Lung (tissue), 12 donors: ENCODE data around the gene THSD7B. TPM values are rescaled to one million over a fixed set of nuclear protein-coding genes. Genes with fewer than 3 reads are reported as not detected.

Source experiments
- ATAC-seq: fragments of 200-7000 bp; cut with Tn5 transposase; one replicate; pipeline ENCODE4 v1.9.1; 2020; ENCODE audit warnings: moderate number of reproducible peaks; ENCODE audit not compliant: insufficient read depth, low FRiP score
- DNase-seq, 3 donors: peaks; one replicate each; pipeline ENCODE4 v3.0.0-alpha.2; 2013 to 2017
- H3K27ac ChIP-seq, 2 donors: one replicate each; pipeline ENCODE4 v1.5.1; 2013; ENCODE audit warnings: mild to moderate bottlenecking in 2 of 2, moderate library complexity in 2 of 2, control low read depth in 1 of 2, inconsistent platforms in 1 of 2, low read depth in 1 of 2, low read length in 1 of 2
- H3K27me3 ChIP-seq, 3 donors: one replicate each; pipeline ENCODE4 v1.5.1; 2013; ENCODE audit warnings: low read length in 2 of 3; ENCODE audit not compliant: control insufficient read depth in 3 of 3, insufficient read depth in 3 of 3
- H3K36me3 ChIP-seq, 4 donors: one replicate each; pipeline ENCODE4 v1.5.1; 2013; ENCODE audit warnings: low read length in 4 of 4, mild to moderate bottlenecking in 1 of 4, moderate library complexity in 1 of 4; ENCODE audit not compliant: control insufficient read depth in 4 of 4, insufficient read depth in 4 of 4
- H3K4me1 ChIP-seq, 5 donors: one replicate each; pipeline ENCODE4 v1.5.1; 2013; ENCODE audit warnings: low read length in 5 of 5, mild to moderate bottlenecking in 2 of 5, moderate library complexity in 1 of 5; ENCODE audit not compliant: control insufficient read depth in 5 of 5, insufficient read depth in 5 of 5
- H3K4me3 ChIP-seq: one replicate; pipeline ENCODE4 v1.5.1; 2013; ENCODE audit warnings: mild to moderate bottlenecking, control low read depth, moderate library complexity
- H3K9ac ChIP-seq, 2 donors: one replicate each; pipeline ENCODE4 v1.5.1; 2013; ENCODE audit warnings: low read length in 2 of 2, control low read depth in 1 of 2; ENCODE audit not compliant: insufficient read depth in 1 of 2
- H3K9me3 ChIP-seq, 4 donors: one replicate each; pipeline ENCODE4 v1.5.1; 2013; ENCODE audit warnings: low read length in 3 of 4, mild to moderate bottlenecking in 1 of 4, moderate library complexity in 1 of 4; ENCODE audit not compliant: control insufficient read depth in 4 of 4, insufficient read depth in 3 of 4
- WGBS, 2 donors: extraction: QIAGEN DNeasy Blood & Tissue Kit; methylation state at CpG; one replicate each; pipeline ENCODE4 v1.1.7; 2013; 5-methylcytosine and 5-hydroxymethylcytosine counted together
- polyA plus RNA-seq, 2 donors: library from polyadenylated mRNA; stranded (reverse); fragments of 200-250 nt; gene quantifications; one replicate each; pipeline ENCODE4 v1.2.1, GENCODE V29; 2013
- total RNA-seq, 2 donors: library from RNA; depleted of rRNA in 1 of 2; stranded (reverse); fragments of >200 nt in 1 of 2; gene quantifications; one replicate each; pipeline ENCODE4 v1.2.1, GENCODE V29; 2014 to 2021
- TF ChIP-seq, protein P1 (sequence below): IDR thresholded peaks from 2 replicates; pipeline ENCODE4 v1.5.1; 2012; ENCODE audit warnings: mild to moderate bottlenecking; ENCODE audit errors: control extremely low read depth, extremely low read depth
- donor health status: control.
- donor health status: control.
- donor health status: Bipolar disorder and iron deficiency.
- donor health status: healthy.
- donor health status: DM: yes; HTN: yes; CAD: no.

Gene THSD7B
- total and polyA plus RNA-seq, 4 donors: 0.03 to 8.2 (median 0.14) TPM

DNA sequence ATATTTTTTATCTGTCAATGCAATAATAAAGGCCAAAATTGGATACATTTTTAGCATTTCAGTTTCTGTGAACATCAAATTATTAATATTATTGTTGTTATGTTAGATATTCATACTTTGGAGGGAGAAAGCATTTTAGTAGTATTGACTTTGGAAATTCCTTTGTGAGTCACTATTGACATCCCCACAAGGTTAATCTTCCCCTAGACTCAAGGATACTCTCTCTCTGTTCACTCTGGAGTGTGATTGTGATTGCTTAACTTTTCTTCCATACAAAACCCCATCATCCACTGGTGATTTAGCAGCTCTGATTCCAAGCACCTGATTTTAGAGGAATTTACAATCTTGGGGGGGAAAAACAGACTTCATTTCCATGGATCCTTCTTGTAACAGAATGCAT, 352.0 kb downstream of the THSD7B start:
- H3K9me3 ChIP-seq: no peaks in the 10 kb centered on the region
- H3K27ac ChIP-seq: no peak overlapping the region
- no peaks in the 10 kb centered on the region for H3K27me3 ChIP-seq
- DNase-seq (no peak), ATAC-seq (no peak)
- no peaks in the 10 kb centered on the region for H3K4me1 ChIP-seq
- no peak overlapping the region for H3K4me3 ChIP-seq
- H3K36me3 ChIP-seq: no peaks in the 10 kb centered on the region
- TF ChIP-seq, protein P1, sequence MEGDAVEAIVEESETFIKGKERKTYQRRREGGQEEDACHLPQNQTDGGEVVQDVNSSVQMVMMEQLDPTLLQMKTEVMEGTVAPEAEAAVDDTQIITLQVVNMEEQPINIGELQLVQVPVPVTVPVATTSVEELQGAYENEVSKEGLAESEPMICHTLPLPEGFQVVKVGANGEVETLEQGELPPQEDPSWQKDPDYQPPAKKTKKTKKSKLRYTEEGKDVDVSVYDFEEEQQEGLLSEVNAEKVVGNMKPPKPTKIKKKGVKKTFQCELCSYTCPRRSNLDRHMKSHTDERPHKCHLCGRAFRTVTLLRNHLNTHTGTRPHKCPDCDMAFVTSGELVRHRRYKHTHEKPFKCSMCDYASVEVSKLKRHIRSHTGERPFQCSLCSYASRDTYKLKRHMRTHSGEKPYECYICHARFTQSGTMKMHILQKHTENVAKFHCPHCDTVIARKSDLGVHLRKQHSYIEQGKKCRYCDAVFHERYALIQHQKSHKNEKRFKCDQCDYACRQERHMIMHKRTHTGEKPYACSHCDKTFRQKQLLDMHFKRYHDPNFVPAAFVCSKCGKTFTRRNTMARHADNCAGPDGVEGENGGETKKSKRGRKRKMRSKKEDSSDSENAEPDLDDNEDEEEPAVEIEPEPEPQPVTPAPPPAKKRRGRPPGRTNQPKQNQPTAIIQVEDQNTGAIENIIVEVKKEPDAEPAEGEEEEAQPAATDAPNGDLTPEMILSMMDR: no peak
- H3K9ac ChIP-seq: no peak overlapping the region

DNA sequence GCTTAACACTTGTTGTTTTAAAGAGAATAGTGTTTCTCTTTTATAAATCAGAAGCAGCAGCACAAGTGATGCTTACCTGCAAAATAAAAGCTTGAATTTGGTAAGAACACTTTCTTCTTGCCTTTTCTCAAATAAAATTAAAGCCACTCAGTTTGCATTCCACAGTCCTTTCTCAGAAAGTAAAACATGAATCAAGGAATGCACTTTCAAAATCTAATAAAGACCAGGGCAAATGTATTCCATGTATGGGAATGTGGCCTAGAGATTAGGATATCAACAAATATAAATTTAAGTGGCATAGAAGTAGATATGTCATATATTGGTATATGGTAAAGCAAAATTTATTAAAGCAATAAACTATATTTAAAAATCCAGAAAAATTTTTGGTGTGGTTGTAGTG, 352.8 kb downstream of the THSD7B start:
- no peak overlapping the region for H3K9ac ChIP-seq
- ATAC-seq (no peak), DNase-seq (no peak)
- H3K4me1 ChIP-seq: no peaks in the 10 kb centered on the region
- no peaks in the 10 kb centered on the region for H3K9me3 ChIP-seq
- no peak overlapping the region for H3K27ac ChIP-seq
- TF ChIP-seq, protein P1: no peak
- no peaks in the 10 kb centered on the region for H3K27me3 ChIP-seq
- H3K4me3 ChIP-seq: no peak overlapping the region
- no peaks in the 10 kb centered on the region for H3K36me3 ChIP-seq

DNA sequence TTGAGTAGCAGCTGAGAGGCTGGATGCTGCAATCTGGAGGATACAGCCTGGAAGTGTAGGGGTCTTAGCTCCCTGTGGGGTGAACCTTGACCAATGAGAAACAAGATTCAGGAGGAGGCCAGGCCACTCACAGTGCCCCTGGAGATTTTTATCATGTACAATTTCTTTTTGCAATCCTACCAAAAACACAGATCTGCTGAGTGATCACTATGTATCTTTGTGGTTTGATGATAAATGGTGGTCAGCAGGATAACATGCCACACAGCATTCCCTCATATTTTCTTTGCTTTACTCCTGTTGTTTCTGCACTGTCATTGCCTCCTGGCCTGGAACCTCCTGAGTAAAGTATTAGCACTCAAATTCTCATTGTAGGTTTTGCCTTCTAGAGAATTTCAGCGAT, 357.9 kb downstream of the THSD7B start:
- Histone ChIP-seq H3K9me3 (no peaks in the 10 kb centered on the region), H3K36me3 (no peaks in the 10 kb centered on the region), H3K27me3 (no peaks in the 10 kb centered on the region), H3K27ac (no peak overlapping the region), H3K4me1 (no peaks in the 10 kb centered on the region), H3K9ac (no peak overlapping the region), H3K4me3 (no peak overlapping the region)
- no peak for ATAC-seq
- DNase-seq: no peak
- 92 to 98% methylated on average over 1 of the region's 1 CpG for WGBS, 2 donors
- TF ChIP-seq, protein P1: no peak

DNA sequence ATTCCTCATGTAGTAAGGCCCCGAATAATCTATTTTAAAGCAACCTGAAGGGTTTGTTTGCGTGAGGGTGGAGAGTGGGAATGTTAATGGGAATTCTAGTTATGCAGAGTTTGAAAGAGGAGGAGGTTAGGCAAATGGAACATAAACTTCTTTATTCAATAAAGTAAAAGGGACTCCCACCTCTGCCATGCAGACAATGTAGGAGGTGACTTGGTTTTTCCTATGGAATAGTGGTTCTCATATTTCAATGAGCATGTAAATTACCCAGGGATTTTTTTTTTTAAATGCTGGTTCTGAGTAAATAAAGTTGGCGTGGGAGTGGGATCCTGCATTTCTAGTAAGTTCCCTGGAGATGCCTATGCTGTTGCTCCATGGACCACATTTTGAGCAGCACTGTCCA, 367.9 kb downstream of the THSD7B start:
- TF ChIP-seq, protein P1: no peak
- WGBS, 2 donors: 67 to 72% methylated on average over 3 of the region's 3 CpGs
- ATAC-seq (no peak), DNase-seq (no peak)
- Histone ChIP-seq H3K27ac (no peak overlapping the region), H3K27me3 (no peaks in the 10 kb centered on the region), H3K9ac (no peak overlapping the region), H3K36me3 (no peaks in the 10 kb centered on the region), H3K9me3 (peaks cover 0 to 2% (median 0%) of the 10 kb centered on the region in 4 donors), H3K4me3 (no peak overlapping the region), H3K4me1 (peaks cover 0 to 3% (median 0%) of the 10 kb centered on the region in 5 donors)
